Neural progenitor cell (in vitro differentiated cells): ENCODE measurements around the gene CAPZB. TPM values are rescaled to one million over a fixed set of nuclear protein-coding genes. Genes with fewer than 3 reads are reported as not detected.
A peak's percentile ranks its signal among the peaks of the same experiment; 100 is the strongest.

Experiments
- DNase-seq: peaks from one replicate; pipeline ENCODE4 v3.0.0-alpha.2; 2016; ENCODE audit warnings: low spot score
- H2AFZ ChIP-seq: fragments of 200-600 bp; sonication (generic); replicated peaks from 2 replicates; pipeline ENCODE4 v1.6.1; 2016; ENCODE audit warnings: antibody characterized with exemption
- H3F3A ChIP-seq: fragments of 200-600 bp; sonication (generic); 2 replicates; pipeline ENCODE4 v1.6.1; 2016; ENCODE audit warnings: antibody characterized with exemption, low read depth
- H3K27ac ChIP-seq: fragments of 200-600 bp; sonication (generic); 2 replicates; pipeline ENCODE4 v1.5.1; 2016; ENCODE audit warnings: mild to moderate bottlenecking
- H3K27me3 ChIP-seq: fragments of 200-600 bp; sonication (generic); 2 replicates; pipeline ENCODE4 v1.6.1; 2016; ENCODE audit warnings: mild to moderate bottlenecking, moderate library complexity
- H3K36me3 ChIP-seq: fragments of 200-600 bp; sonication (generic); 2 replicates; pipeline ENCODE4 v1.5.1; 2016
- H3K4me1 ChIP-seq: fragments of 200-600 bp; sonication (generic); 2 replicates; pipeline ENCODE4 v1.6.1; 2016; ENCODE audit warnings: mixed run types
- H3K4me2 ChIP-seq: fragments of 200-600 bp; sonication (generic); 2 replicates; pipeline ENCODE4 v1.6.1; 2016
- H3K4me3 ChIP-seq: fragments of 200-600 bp; sonication (generic); 2 replicates; pipeline ENCODE4 v1.5.1; 2016
- H3K79me2 ChIP-seq: fragments of 200-600 bp; sonication (generic); 2 replicates; pipeline ENCODE4 v1.6.1; 2016; ENCODE audit warnings: low read depth
- H3K9ac ChIP-seq: fragments of 200-600 bp; sonication (generic); 2 replicates; pipeline ENCODE4 v1.6.1; 2016
- H3K9me3 ChIP-seq: fragments of 200-600 bp; sonication (generic); 2 replicates; pipeline ENCODE4 v1.5.1; 2016; ENCODE audit warnings: low read depth
- H4K20me1 ChIP-seq: fragments of 200-600 bp; sonication (generic); 2 replicates; pipeline ENCODE4 v1.6.1; 2016; ENCODE audit warnings: low read depth
- H3K27ac Mint-ChIP-seq: 3 replicates; pipeline ENCODE4 v1.8.0; 2021; ENCODE audit warnings: mixed read lengths
- H3K27me3 Mint-ChIP-seq: 2 replicates; pipeline ENCODE4 v1.8.0; 2022; ENCODE audit warnings: low read depth, mild to moderate bottlenecking, inconsistent platforms, moderate library complexity, mixed read lengths; ENCODE audit not compliant: insufficient read depth
- H3K36me3 Mint-ChIP-seq: 3 replicates; pipeline ENCODE4 v1.8.0; 2021; ENCODE audit warnings: mixed read lengths
- H3K4me1 Mint-ChIP-seq: 3 replicates; pipeline ENCODE4 v1.8.0; 2021; ENCODE audit warnings: mixed read lengths
- H3K4me3 Mint-ChIP-seq: 3 replicates; pipeline ENCODE4 v1.8.0; 2021; ENCODE audit warnings: mild to moderate bottlenecking, moderate library complexity, mixed read lengths
- H3K9me3 Mint-ChIP-seq: 3 replicates; pipeline ENCODE4 v1.8.0; 2020; ENCODE audit warnings: mixed read lengths
- EZH2 ChIP-seq: fragments of 200-600 bp; sonication (generic); IDR thresholded peaks from 2 replicates; pipeline ENCODE4 v1.6.1; 2017; ENCODE audit warnings: antibody characterized with exemption, mild to moderate bottlenecking, moderate library complexity
- EZH2phosphoT487 ChIP-seq: fragments of 200-600 bp; sonication (generic); IDR thresholded peaks from 2 replicates; pipeline ENCODE4 v1.6.1; 2017; ENCODE audit warnings: antibody characterized with exemption
- total RNA-seq: library from RNA; depleted of rRNA; stranded (reverse); fragments of >200 nt; gene quantifications from 2 replicates; pipeline ENCODE4 v1.2.3, GENCODE V29; 2015; ENCODE audit warnings: low replicate concordance
- TF ChIP-seq, protein P1 (sequence below): fragments of 200-600 bp; sonication (generic); IDR thresholded peaks from 2 replicates; pipeline ENCODE4 v1.5.1; 2017; ENCODE audit warnings: antibody characterized with exemption, mild to moderate bottlenecking

CAPZB gene
- total RNA-seq, 1 donor from 2014 or later, result 134 TPM

DNA sequence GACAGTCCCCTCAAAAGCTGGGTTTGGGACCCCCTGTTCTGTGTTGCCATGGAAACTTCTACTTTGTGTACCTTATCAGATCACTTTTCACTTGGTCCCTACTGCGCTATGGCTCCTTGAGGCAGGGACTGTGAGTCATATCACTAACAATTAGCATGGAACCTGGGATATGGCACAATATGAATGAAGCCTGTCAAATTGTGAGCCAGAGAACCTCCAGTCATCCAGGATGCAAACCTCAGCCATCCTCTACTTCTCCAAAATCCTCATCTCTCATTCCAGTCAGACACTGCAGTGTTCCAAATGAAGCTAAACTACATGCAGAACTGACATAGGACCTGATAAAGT lies 11.2 kb upstream of the CAPZB start:
- Mint-ChIP-seq H3K27me3 (peaks cover 7% of the 10 kb centered on the region), H3K36me3 (no peaks in the 10 kb centered on the region), H3K9me3 (peaks cover 7% of the 10 kb centered on the region), H3K4me3 (no peak overlapping the region), H3K27ac (no peak overlapping the region), H3K4me1 (peaks cover 7% of the 10 kb centered on the region)
- H3K27ac ChIP-seq, result no peak overlapping the region
- no peak overlapping the region for H2AFZ ChIP-seq
- H3K4me3 ChIP-seq, result no peak overlapping the region
- no peaks in the 10 kb centered on the region for H3K9me3 ChIP-seq
- H3F3A ChIP-seq, result no peaks in the 10 kb centered on the region
- no peak overlapping the region for H3K9ac ChIP-seq
- H3K4me1 ChIP-seq, result no peaks in the 10 kb centered on the region
- TF ChIP-seq EZH2, result no peak
- TF ChIP-seq, protein P1, sequence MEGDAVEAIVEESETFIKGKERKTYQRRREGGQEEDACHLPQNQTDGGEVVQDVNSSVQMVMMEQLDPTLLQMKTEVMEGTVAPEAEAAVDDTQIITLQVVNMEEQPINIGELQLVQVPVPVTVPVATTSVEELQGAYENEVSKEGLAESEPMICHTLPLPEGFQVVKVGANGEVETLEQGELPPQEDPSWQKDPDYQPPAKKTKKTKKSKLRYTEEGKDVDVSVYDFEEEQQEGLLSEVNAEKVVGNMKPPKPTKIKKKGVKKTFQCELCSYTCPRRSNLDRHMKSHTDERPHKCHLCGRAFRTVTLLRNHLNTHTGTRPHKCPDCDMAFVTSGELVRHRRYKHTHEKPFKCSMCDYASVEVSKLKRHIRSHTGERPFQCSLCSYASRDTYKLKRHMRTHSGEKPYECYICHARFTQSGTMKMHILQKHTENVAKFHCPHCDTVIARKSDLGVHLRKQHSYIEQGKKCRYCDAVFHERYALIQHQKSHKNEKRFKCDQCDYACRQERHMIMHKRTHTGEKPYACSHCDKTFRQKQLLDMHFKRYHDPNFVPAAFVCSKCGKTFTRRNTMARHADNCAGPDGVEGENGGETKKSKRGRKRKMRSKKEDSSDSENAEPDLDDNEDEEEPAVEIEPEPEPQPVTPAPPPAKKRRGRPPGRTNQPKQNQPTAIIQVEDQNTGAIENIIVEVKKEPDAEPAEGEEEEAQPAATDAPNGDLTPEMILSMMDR, result no peak
- no peak for TF ChIP-seq EZH2phosphoT487
- no peak for DNase-seq
- no peaks in the 10 kb centered on the region for H3K36me3 ChIP-seq
- no peaks in the 10 kb centered on the region for H4K20me1 ChIP-seq
- H3K4me2 ChIP-seq, result no peak overlapping the region
- no peaks in the 10 kb centered on the region for H3K79me2 ChIP-seq
- no peaks in the 10 kb centered on the region for H3K27me3 ChIP-seq

DNA sequence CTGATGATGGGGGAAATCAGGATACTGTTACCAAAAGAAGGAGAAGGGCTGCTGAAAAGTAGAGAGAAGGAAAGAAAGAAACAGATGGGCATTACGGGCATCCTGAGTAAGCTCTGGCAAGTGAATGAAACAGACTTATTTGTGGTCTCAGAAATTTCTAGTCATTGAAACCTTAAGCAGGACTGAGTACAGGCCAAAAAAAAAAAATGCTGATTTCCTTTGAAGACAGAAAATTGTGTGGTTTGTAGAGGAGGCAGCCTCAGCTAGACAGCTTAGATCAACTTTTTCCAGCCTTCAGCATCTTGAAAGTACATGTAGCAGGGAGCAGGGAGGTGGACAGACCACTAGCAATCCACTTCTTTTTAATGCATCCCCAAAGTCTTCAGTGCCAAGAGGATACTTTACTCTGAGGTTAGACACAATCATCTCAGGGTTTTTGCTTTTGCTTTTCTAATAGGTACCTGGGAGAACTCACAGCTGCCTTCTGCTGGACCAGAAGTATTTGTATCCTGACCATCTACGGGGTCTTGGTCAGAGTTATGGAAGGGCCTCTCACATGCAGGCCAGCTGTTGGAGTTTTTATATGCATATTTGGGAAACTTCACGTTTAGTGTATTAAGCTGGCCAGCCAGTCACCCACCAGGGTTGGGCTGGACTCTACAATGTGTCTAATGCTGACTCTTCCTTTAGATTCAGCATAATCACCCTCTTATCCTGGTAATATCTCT lies 10.6 kb upstream of the CAPZB start:
- H3K79me2 ChIP-seq, result no peaks in the 10 kb centered on the region
- H3K4me3 Mint-ChIP-seq, result no peak overlapping the region
- peaks cover 7% of the 10 kb centered on the region for H3K27me3 Mint-ChIP-seq
- H3K27me3 ChIP-seq, result no peaks in the 10 kb centered on the region
- H3K4me2 ChIP-seq, result no peak overlapping the region
- peak overlapping the region; percentile 50 for H2AFZ ChIP-seq
- H3K4me1 Mint-ChIP-seq, result peaks cover 7% of the 10 kb centered on the region
- no peak for TF ChIP-seq EZH2
- TF ChIP-seq EZH2phosphoT487, result no peak
- TF ChIP-seq, protein P1, result no peak
- no peaks in the 10 kb centered on the region for H3K4me1 ChIP-seq
- H3K4me3 ChIP-seq, result no peak overlapping the region
- H3K9ac ChIP-seq, result no peak overlapping the region
- no peaks in the 10 kb centered on the region for H3K9me3 ChIP-seq
- H3K27ac Mint-ChIP-seq, result no peak overlapping the region
- no peaks in the 10 kb centered on the region for H4K20me1 ChIP-seq
- H3K9me3 Mint-ChIP-seq, result peaks cover 7% of the 10 kb centered on the region
- H3K36me3 Mint-ChIP-seq, result no peaks in the 10 kb centered on the region
- no peak for DNase-seq
- no peak overlapping the region for H3K27ac ChIP-seq
- H3K36me3 ChIP-seq, result no peaks in the 10 kb centered on the region
- no peaks in the 10 kb centered on the region for H3F3A ChIP-seq

DNA sequence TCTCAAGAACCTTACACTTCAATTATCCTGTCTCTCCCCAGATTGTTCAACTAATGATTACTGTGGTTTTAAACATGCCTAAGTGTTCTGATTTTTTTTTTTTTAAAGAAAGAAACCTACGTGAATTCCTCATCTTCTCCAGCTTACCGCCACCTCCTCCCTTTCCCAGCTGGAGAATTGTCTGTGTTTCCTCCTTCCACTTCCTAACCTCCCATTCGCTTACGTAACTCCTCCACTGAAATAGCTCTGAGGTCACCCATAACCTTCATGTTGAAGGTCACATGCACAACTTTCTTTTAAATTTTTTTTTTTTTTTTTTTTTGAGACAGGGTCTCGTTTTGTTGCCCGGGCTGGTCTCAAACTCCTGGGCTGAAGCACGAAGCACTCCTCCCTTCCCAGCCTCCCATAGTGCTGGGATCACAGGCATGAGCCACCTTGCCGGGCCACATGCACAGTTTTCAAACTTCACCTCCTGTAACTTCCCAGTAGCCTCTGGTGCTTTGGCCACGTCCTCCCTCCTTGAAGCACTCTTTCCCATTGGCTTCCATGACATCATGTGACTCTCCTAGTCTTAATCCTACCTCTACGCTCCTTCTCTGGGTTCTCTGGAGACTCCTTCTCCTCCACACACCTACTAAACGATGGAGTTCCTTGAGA lies 9.8 kb upstream of the CAPZB start:
- Histone ChIP-seq H3K27ac (no peak overlapping the region), H3K36me3 (no peaks in the 10 kb centered on the region), H3K27me3 (no peaks in the 10 kb centered on the region), H3K4me2 (no peak overlapping the region), H3K4me1 (no peaks in the 10 kb centered on the region), H4K20me1 (no peaks in the 10 kb centered on the region), H3K79me2 (no peaks in the 10 kb centered on the region), H3K9ac (no peak overlapping the region), H3K4me3 (no peak overlapping the region), H2AFZ (peak overlapping the region; percentile 50), H3F3A (no peaks in the 10 kb centered on the region), H3K9me3 (no peaks in the 10 kb centered on the region)
- DNase-seq, result no peak
- TF ChIP-seq EZH2phosphoT487 (no peak), EZH2 (no peak)
- TF ChIP-seq, protein P1, result no peak
- Mint-ChIP-seq H3K36me3 (no peaks in the 10 kb centered on the region), H3K4me1 (peaks cover 7% of the 10 kb centered on the region), H3K27ac (no peak overlapping the region), H3K4me3 (no peak overlapping the region), H3K27me3 (peaks cover 7% of the 10 kb centered on the region), H3K9me3 (peaks cover 7% of the 10 kb centered on the region)
